Prostate gland (tissue), 2 donors: ENCODE data around the gene C1QA.

Source experiments
- CTCF ChIP-seq, 4 experiments: fragments of 200-600 bp in 2 of 4; fragments of 450-650 bp in 2 of 4; sonication (generic) in 2 of 4; IDR thresholded peaks; 1 replicate in 3 of 4; 2 replicates in 1 of 4; pipeline ENCODE4 v1.5.1; 2016 to 2019; ENCODE audit warnings: antibody characterized with exemption in 4 of 4, mild to moderate bottlenecking in 2 of 4, moderate library complexity in 2 of 4
- POLR2A ChIP-seq: fragments of 450-650 bp; IDR thresholded peaks from one replicate; pipeline ENCODE4 v1.6.1; 2016; ENCODE audit warnings: antibody characterized with exemption, mild to moderate bottlenecking
- POLR2AphosphoS5 ChIP-seq: sonication (generic); formaldehyde crosslinking; IDR thresholded peaks from one replicate; pipeline ENCODE4 v1.6.1; 2017; ENCODE audit warnings: antibody characterized with exemption

- no peak for TF ChIP-seq CTCF (IDR thresholded peaks at IDR 0.05)
- no peak for TF ChIP-seq POLR2A
- TF ChIP-seq POLR2AphosphoS5 = no peak
These were observed 35.6 kb downstream of the C1QA start for GRCh38 chr1:22671999-22672398.
